ENCODE measurements around the gene RAMACL. TPM values are rescaled to one million over a fixed set of nuclear protein-coding genes. Genes with fewer than 3 reads are reported as not detected.

The RAMACL gene
- total RNA-seq, 1 donor from 2014 or later = 1.4 TPM

- no peak for DNase-seq (ENCODE audit: low read depth, low spot score)
Measured at GRCh38 chr6:166618251-166618650, 31.8 kb upstream of the RAMACL start.

- DNase-seq (ENCODE audit: low read depth, low spot score) = no peak
Measured at GRCh38 chr6:166617359-166617758, 30.9 kb upstream of the RAMACL start.

GRCh38 chr6:166616261-166617238 lies 30.1 kb upstream of the RAMACL start:
- DNase-seq (ENCODE audit: low read depth, low spot score) = no peak

GRCh38 chr6:166615059-166615770 lies 28.7 kb upstream of the RAMACL start:
- peak; percentile 62 for DNase-seq (ENCODE audit: low read depth, low spot score)

- no peak for DNase-seq (ENCODE audit: low read depth, low spot score)
Measured at GRCh38 chr6:166614589-166614988, 28.1 kb upstream of the RAMACL start.

- no peak for DNase-seq (ENCODE audit: low read depth, low spot score)
Measured at GRCh38 chr6:166614171-166614583, 27.7 kb upstream of the RAMACL start.

GRCh38 chr6:166613027-166613426 lies 26.5 kb upstream of the RAMACL start:
- DNase-seq (ENCODE audit: low read depth, low spot score) = no peak

- no peak for DNase-seq (ENCODE audit: low read depth, low spot score)
Measured at GRCh38 chr6:166612471-166612881, 26.0 kb upstream of the RAMACL start.

GRCh38 chr6:166611631-166612030 lies 25.2 kb upstream of the RAMACL start:
- DNase-seq (ENCODE audit: low read depth, low spot score) = no peak

- DNase-seq (ENCODE audit: low read depth, low spot score) = no peak
Measured at GRCh38 chr6:166610069-166610468, 23.6 kb upstream of the RAMACL start.

- no peak for DNase-seq (ENCODE audit: low read depth, low spot score)
Measured at GRCh38 chr6:166608774-166609173, 22.3 kb upstream of the RAMACL start.

- no peak for DNase-seq (ENCODE audit: low read depth, low spot score)
Measured at GRCh38 chr6:166605752-166606151, 19.3 kb upstream of the RAMACL start.

- DNase-seq (ENCODE audit: low read depth, low spot score) = no peak
Measured at GRCh38 chr6:166604911-166605310, 18.4 kb upstream of the RAMACL start.

GRCh38 chr6:166604328-166604727 lies 17.9 kb upstream of the RAMACL start:
- DNase-seq (ENCODE audit: low read depth, low spot score) = no peak

- DNase-seq (ENCODE audit: low read depth, low spot score) = no peak
Measured at GRCh38 chr6:166603043-166603690, 16.7 kb upstream of the RAMACL start.

- DNase-seq (ENCODE audit: low read depth, low spot score) = no peak
Measured at GRCh38 chr6:166601956-166602355, 15.5 kb upstream of the RAMACL start.

- no peak for DNase-seq (ENCODE audit: low read depth, low spot score)
Measured at GRCh38 chr6:166600931-166601330, 14.5 kb upstream of the RAMACL start.

- DNase-seq (ENCODE audit: low read depth, low spot score) = no peak
Measured at GRCh38 chr6:166599205-166599604, 12.7 kb upstream of the RAMACL start.

GRCh38 chr6:166598441-166599138 lies 12.1 kb upstream of the RAMACL start:
- peak; percentile 95 for DNase-seq (ENCODE audit: low read depth, low spot score)

GRCh38 chr6:166597711-166598440 lies 11.4 kb upstream of the RAMACL start:
- DNase-seq (ENCODE audit: low read depth, low spot score) = no peak

All from pulmonary artery endothelial cell (primary cell).